NCI-H187 (cell line): ENCODE measurements around the gene NUDT1.

Experiments used
- DNase-seq, 2 experiments: peaks; one replicate each; lab custom pipeline; 2025; lab: John Stamatoyannopoulos, UW

The NUDT1 gene

GRCh38 chr7:2269991-2270460 is 28.0 kb downstream of the NUDT1 start:
- no peak for DNase-seq

- no peak for DNase-seq
These were observed 28.5 kb downstream of the NUDT1 start for GRCh38 chr7:2270495-2270894.

- DNase-seq: no peak
These were observed 29.4 kb downstream of the NUDT1 start for GRCh38 chr7:2271273-2272026.

- DNase-seq: no peak
These were observed 30.0 kb downstream of the NUDT1 start for GRCh38 chr7:2272031-2272430.

GRCh38 chr7:2273866-2274265 is 31.8 kb downstream of the NUDT1 start:
- no peak for DNase-seq

GRCh38 chr7:2274666-2275065 is 32.6 kb downstream of the NUDT1 start:
- no peak for DNase-seq

- no peak for DNase-seq
These were observed 33.1 kb downstream of the NUDT1 start for GRCh38 chr7:2275101-2275500.

GRCh38 chr7:2276107-2276506 is 34.1 kb downstream of the NUDT1 start:
- no peak for DNase-seq

GRCh38 chr7:2278026-2278425 is 36.0 kb downstream of the NUDT1 start:
- no peak for DNase-seq

GRCh38 chr7:2279896-2280295 is 37.9 kb downstream of the NUDT1 start:
- DNase-seq: no peak

- DNase-seq: no peak
These were observed 38.4 kb downstream of the NUDT1 start for GRCh38 chr7:2280424-2280823.

- DNase-seq: no peak
These were observed 39.5 kb downstream of the NUDT1 start for GRCh38 chr7:2281541-2281940.

GRCh38 chr7:2282185-2282751 is 40.2 kb downstream of the NUDT1 start:
- no peak for DNase-seq

- DNase-seq: no peak
These were observed 41.0 kb downstream of the NUDT1 start for GRCh38 chr7:2283074-2283473.

GRCh38 chr7:2287745-2288144 is 45.7 kb downstream of the NUDT1 start:
- no peak for DNase-seq

GRCh38 chr7:2288503-2288902 is 46.5 kb downstream of the NUDT1 start:
- no peak for DNase-seq

- no peak for DNase-seq
These were observed 47.1 kb downstream of the NUDT1 start for GRCh38 chr7:2289111-2289586.

- no peak for DNase-seq
These were observed 47.6 kb downstream of the NUDT1 start for GRCh38 chr7:2289621-2290020.

GRCh38 chr7:2290877-2291276 is 48.9 kb downstream of the NUDT1 start:
- no peak for DNase-seq

- no peak for DNase-seq
These were observed 54.1 kb downstream of the NUDT1 start for GRCh38 chr7:2295936-2296620.

GRCh38 chr7:2296832-2297231 is 54.8 kb downstream of the NUDT1 start:
- DNase-seq: no peak

- no peak for DNase-seq
These were observed 57.3 kb downstream of the NUDT1 start for GRCh38 chr7:2299131-2299829.
